H1 (cell line): ENCODE data around the gene SNX32. TPM values are rescaled to one million over a fixed set of nuclear protein-coding genes. Genes with fewer than 3 reads are reported as not detected.

Experiments used
- CTCF ChIA-PET: fragments of 300-600 bp; sonication (Branson Sonifier 250); formaldehyde crosslinking; loops from one replicate; lab custom pipeline; 2021; ENCODE audit not compliant: partially characterized antibody; lab: Charles Lee
- POLR2A ChIA-PET: fragments of 300-600 bp; sonication (Branson Sonifier 250); formaldehyde crosslinking; loops from one replicate; lab custom pipeline; 2021; ENCODE audit warnings: inconsistent platforms; ENCODE audit not compliant: partially characterized antibody; lab: Charles Lee
- DNase-seq, 2 experiments: peaks; one replicate each; pipeline versions ENCODE4 v3.0.0 to v3.0.0-alpha.2; 2010 to 2022; ENCODE audit warnings: low spot score in 2 of 2, low read depth in 1 of 2, mixed read lengths in 1 of 2
- FAIRE-seq: peaks from 2 replicates; lab custom pipeline; 2011; peaks lifted over from hg19 to GRCh38; lab: Jason Lieb, UNC
- H2AFZ ChIP-seq: 2 replicates; pipeline ENCODE4 v1.8.1; 2012; ENCODE audit warnings: low read length, inconsistent platforms
- H2AK5ac ChIP-seq: 2 replicates; pipeline ENCODE4 v1.6.1; 2013; ENCODE audit warnings: low read depth, low read length
- H2BK120ac ChIP-seq: replicated peaks from 2 replicates; pipeline ENCODE3; 2013; ENCODE audit warnings: low read depth, low read length, inconsistent platforms
- H2BK12ac ChIP-seq: 2 replicates; pipeline ENCODE4 v1.6.1; 2013; ENCODE audit warnings: low read depth, low read length
- H2BK15ac ChIP-seq: 2 replicates; pipeline ENCODE4 v1.6.1; 2013; ENCODE audit warnings: low read length
- H2BK20ac ChIP-seq: 2 replicates; pipeline ENCODE4 v1.6.1; 2013; ENCODE audit warnings: low read length
- H2BK5ac ChIP-seq: 2 replicates; pipeline ENCODE4 v1.6.1; 2013; ENCODE audit warnings: low read depth, low read length
- H3K14ac ChIP-seq: 2 replicates; pipeline ENCODE4 v1.6.1; 2013; ENCODE audit warnings: inconsistent platforms; ENCODE audit not compliant: insufficient read length
- H3K18ac ChIP-seq: 2 replicates; pipeline ENCODE4 v1.6.1; 2013; ENCODE audit warnings: low read length; ENCODE audit errors: extremely low read depth
- H3K23ac ChIP-seq: 2 replicates; pipeline ENCODE4 v1.6.1; 2013; ENCODE audit warnings: inconsistent platforms; ENCODE audit not compliant: insufficient read length
- H3K23me2 ChIP-seq: 2 replicates; pipeline ENCODE4 v1.6.1; 2013; ENCODE audit warnings: low read depth, low read length
- H3K27ac ChIP-seq: 2 replicates; pipeline ENCODE4 v1.6.1; 2011; ENCODE audit warnings: low read depth, low read length, inconsistent platforms
- H3K27me3 ChIP-seq, 4 experiments: replicated peaks in 1 of 4; 1 replicate in 1 of 4; 2 replicates in 3 of 4; pipeline versions ENCODE4 v1.6.1 to v1.8.1; 2011 to 2013; ENCODE audit warnings: low read length in 3 of 4, mild to moderate bottlenecking in 3 of 4, inconsistent platforms in 2 of 4, mixed read lengths in 2 of 4, moderate library complexity in 1 of 4; ENCODE audit not compliant: control insufficient read depth in 3 of 4, insufficient read depth in 3 of 4; ENCODE audit errors: extremely low read depth in 1 of 4
- H3K36me3 ChIP-seq, 4 experiments: 2 replicates each; pipeline versions ENCODE4 v1.6.1 to v1.8.1; 2011 to 2013; ENCODE audit warnings: mild to moderate bottlenecking in 4 of 4, low read length in 3 of 4, moderate library complexity in 2 of 4, control low read depth in 1 of 4, inconsistent platforms in 1 of 4; ENCODE audit not compliant: insufficient read depth in 4 of 4, control insufficient read depth in 2 of 4
- H3K4ac ChIP-seq: replicated peaks from 2 replicates; pipeline ENCODE3; 2013; ENCODE audit warnings: low read length, low read depth, mixed read lengths, inconsistent platforms; ENCODE audit not compliant: insufficient read length
- H3K4me1 ChIP-seq, 4 experiments: replicated peaks in 1 of 4; 1 replicate in 1 of 4; 2 replicates in 3 of 4; pipeline versions ENCODE4 v1.6.1 to v1.8.1; 2011 to 2013; ENCODE audit warnings: low read length in 3 of 4, inconsistent platforms in 2 of 4, mixed read lengths in 1 of 4; ENCODE audit not compliant: insufficient read depth in 4 of 4, control insufficient read depth in 3 of 4
- H3K4me2 ChIP-seq, 2 experiments: 2 replicates each; pipeline versions ENCODE4 v1.6.1 to v1.8.1; 2011 to 2013; ENCODE audit warnings: low read depth in 2 of 2, low read length in 2 of 2, control low read depth in 1 of 2, inconsistent platforms in 1 of 2, mild to moderate bottlenecking in 1 of 2; ENCODE audit not compliant: insufficient read depth in 1 of 2
- H3K4me3 ChIP-seq, 4 experiments: fragments of 200-600, 300-600 bp in 1 of 4; sonication (generic), shearing (Covaris generic), sonication (Bioruptor Twin) in 1 of 4; 2 replicates each; pipeline versions ENCODE4 v1.5.1 to v1.8.1; 2011 to 2016; ENCODE audit warnings: low read length in 4 of 4, low read depth in 3 of 4, control low read depth in 2 of 4, inconsistent platforms in 2 of 4, mild to moderate bottlenecking in 2 of 4, mixed read lengths in 1 of 4, moderate library complexity in 1 of 4; ENCODE audit not compliant: insufficient read depth in 2 of 4; ENCODE audit errors: extremely low read depth in 1 of 4
- H3K56ac ChIP-seq: replicated peaks from 2 replicates; pipeline ENCODE3; 2013; ENCODE audit warnings: low read depth, mild to moderate bottlenecking, mixed read lengths, low read length, inconsistent platforms; ENCODE audit not compliant: insufficient read length
- H3K79me1 ChIP-seq: 2 replicates; pipeline ENCODE4 v1.6.1; 2013; ENCODE audit warnings: low read depth, low read length, control low read depth
- H3K79me2 ChIP-seq, 2 experiments: 2 replicates each; pipeline versions ENCODE4 v1.6.1 to v1.8.1; 2012 to 2013; ENCODE audit warnings: low read length in 2 of 2, mild to moderate bottlenecking in 2 of 2, inconsistent platforms in 1 of 2; ENCODE audit not compliant: insufficient read depth in 2 of 2, control insufficient read depth in 1 of 2
- H3K9ac ChIP-seq, 4 experiments: replicated peaks in 1 of 4; 1 replicate in 1 of 4; 2 replicates in 3 of 4; pipeline versions ENCODE4 v1.6.1 to v1.8.1; 2011 to 2013; ENCODE audit warnings: low read depth in 3 of 4, low read length in 3 of 4, control low read depth in 2 of 4, mild to moderate bottlenecking in 2 of 4, moderate library complexity in 2 of 4, inconsistent platforms in 1 of 4; ENCODE audit errors: extremely low read depth in 1 of 4
- H3K9me3 ChIP-seq, 2 experiments: 2 replicates each; pipeline versions ENCODE4 v1.6.1 to v1.8.1; 2012 to 2013; ENCODE audit warnings: mild to moderate bottlenecking in 2 of 2, moderate library complexity in 2 of 2, control low read depth in 1 of 2, inconsistent platforms in 1 of 2, low read depth in 1 of 2, low read length in 1 of 2, mixed read lengths in 1 of 2; ENCODE audit not compliant: insufficient read depth in 2 of 2
- H4K20me1 ChIP-seq, 2 experiments: replicated peaks in 1 of 2; 2 replicates each; pipeline versions ENCODE3 to v1.8.1; 2011 to 2013; ENCODE audit warnings: inconsistent platforms in 2 of 2, low read length in 2 of 2, mild to moderate bottlenecking in 1 of 2; ENCODE audit not compliant: insufficient read depth in 2 of 2, control insufficient read depth in 1 of 2
- H4K5ac ChIP-seq: 2 replicates; pipeline ENCODE4 v1.6.1; 2013; ENCODE audit warnings: low read length, low read depth, mixed read lengths, inconsistent platforms; ENCODE audit not compliant: insufficient read length
- H4K8ac ChIP-seq: 2 replicates; pipeline ENCODE4 v1.8.0; 2013; ENCODE audit warnings: mild to moderate bottlenecking, moderate library complexity, low read length, inconsistent platforms; ENCODE audit not compliant: insufficient read depth; ENCODE audit errors: extremely low read depth
- H4K91ac ChIP-seq: replicated peaks from 2 replicates; pipeline ENCODE3; 2013; ENCODE audit warnings: low read length, mixed read lengths, inconsistent platforms; ENCODE audit not compliant: insufficient read length
- BACH1 ChIP-seq: IDR thresholded peaks from 2 replicates; pipeline ENCODE4 v1.6.1; 2012; ENCODE audit warnings: low read length, improper control_type of control experiment
- CREB1 ChIP-seq: IDR thresholded peaks from 2 replicates; pipeline ENCODE4 v1.6.1; 2012; ENCODE audit warnings: inconsistent platforms
- GABPA ChIP-seq: IDR thresholded peaks from 2 replicates; pipeline ENCODE4 v1.6.1; 2011; ENCODE audit warnings: mild to moderate bottlenecking, low read length, moderate library complexity, borderline replicate concordance; ENCODE audit not compliant: insufficient read depth
- GTF2F1 ChIP-seq: IDR thresholded peaks from 2 replicates; pipeline ENCODE4 v1.6.1; 2012; ENCODE audit warnings: low read depth, low read length, improper control_type of control experiment, borderline replicate concordance
- RBBP5 ChIP-seq: IDR thresholded peaks from 2 replicates; pipeline ENCODE4 v1.7.1; 2012; ENCODE audit warnings: low read depth, mild to moderate bottlenecking, inconsistent platforms, low read length, moderate library complexity, borderline replicate concordance
- SIX5 ChIP-seq: IDR thresholded peaks from 2 replicates; pipeline ENCODE4 v1.6.1; 2011; ENCODE audit warnings: mild to moderate bottlenecking, low read depth, low read length
- SP1 ChIP-seq: IDR thresholded peaks from 2 replicates; pipeline ENCODE4 v1.6.1; 2011; ENCODE audit warnings: low read depth, low read length
- SUZ12 ChIP-seq: fragments of 200-600 bp; sonication (generic); IDR thresholded peaks from 2 replicates; pipeline ENCODE4 v1.6.1; 2012; ENCODE audit warnings: mild to moderate bottlenecking, inconsistent platforms, low read length, moderate library complexity, mixed read lengths
- USF2 ChIP-seq: IDR thresholded peaks from 2 replicates; pipeline ENCODE4 v1.6.1; 2011; ENCODE audit warnings: low read length, improper control_type of control experiment
- WGBS, 2 experiments: shearing (Covaris generic) in 1 of 2; methylation state at CpG; one replicate each; pipeline versions ENCODE4 v1.1.6 to v1.1.7; 2013 to 2015; ENCODE audit warnings: low lambda C conversion rate in 2 of 2, mixed read lengths in 2 of 2, inconsistent platforms in 1 of 2, low coverage in 1 of 2, missing lambda C conversion rate in 1 of 2; ENCODE audit not compliant: insufficient replicate concordance in 2 of 2, insufficient coverage in 1 of 2, insufficient read length in 1 of 2; ENCODE audit errors: extremely low coverage in 1 of 2, missing lambda C conversion rate in 1 of 2; 5-methylcytosine and 5-hydroxymethylcytosine counted together
- polyA plus RNA-seq, 7 experiments: library from polyadenylated mRNA; depleted of rRNA in 3 of 7; stranded (reverse) in 5 of 7; unstranded in 2 of 7; fragments of >200 nt in 5 of 7; fragments of 200-250 nt in 2 of 7; gene quantifications; 1 replicate in 5 of 7; 2 replicates in 1 of 7; 4 replicates in 1 of 7; pipeline versions ENCODE4 v1.2.1 to v1.2.3, GENCODE V29; 2011 to 2013; ENCODE audit warnings: missing spikeins in 2 of 7, mixed read lengths in 2 of 7
- total RNA-seq: library from RNA; stranded (reverse); fragmentation: NEBNext Ultra II Directional; extraction: Animal tissue kit (Norgen Biotek cat#: 25700); gene quantifications from 2 replicates; pipeline ENCODE4 v1.2.1, GENCODE V29; 2021

SNX32 gene
- total and polyA plus RNA-seq, 2 of the 8 experiments (the other 6 are each of a cell fraction or from before 2014, with no cell fraction given) = 0.76 to 2.2 TPM

DNA sequence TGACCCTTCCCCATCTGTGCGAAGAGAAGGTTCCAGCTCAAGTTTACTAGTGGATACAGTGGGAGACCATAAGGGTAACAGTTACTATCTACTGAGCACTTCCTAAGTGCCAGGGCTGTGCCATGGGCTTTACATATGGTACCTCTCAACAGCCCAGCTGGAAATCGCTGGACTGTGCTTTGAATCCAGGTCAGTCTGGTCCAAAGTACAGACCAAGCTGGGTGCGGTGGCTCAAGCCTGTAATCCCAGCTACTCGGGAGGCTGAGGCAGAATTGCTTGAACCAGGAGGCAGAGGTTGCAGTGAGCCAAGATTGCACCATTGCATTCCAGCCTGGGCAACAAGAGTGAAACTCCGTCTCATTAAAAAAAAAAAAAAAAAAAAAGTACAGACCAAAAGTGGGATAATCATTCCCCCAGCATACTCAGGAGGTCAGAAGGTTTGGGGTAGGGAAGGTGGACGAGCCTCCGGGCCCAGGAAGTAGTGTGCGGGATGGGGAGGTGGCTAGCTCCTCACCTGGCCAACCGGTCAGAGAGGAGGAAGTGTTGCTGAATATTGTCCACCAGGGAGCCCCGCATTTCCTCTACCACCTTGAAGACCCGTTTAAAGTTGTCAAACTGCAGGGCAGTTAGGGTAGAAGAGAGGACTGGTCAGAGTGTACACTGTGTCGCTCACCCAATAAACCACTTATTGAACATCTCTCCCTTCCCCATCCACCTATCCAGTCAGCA is 52.2 kb downstream of the SNX32 start:
- Histone ChIP-seq H3K9ac (no peak overlapping the region), H3K9me3 (no peaks in the 10 kb centered on the region), H3K23ac (no peak overlapping the region), H3K4me3 (no peak overlapping the region), H3K4me2 (no peak overlapping the region), H3K4ac (no peak overlapping the region), H3K56ac (no peak overlapping the region), H3K23me2 (peaks cover 19% of the 10 kb centered on the region), H2BK15ac (no peak overlapping the region), H3K36me3 (peaks cover 8 to 22% (median 18%) of the 10 kb centered on the region in 4 experiments; a peak in 7 of 8 replicates), H4K20me1 (peaks cover 6 to 7% of the 10 kb centered on the region in 2 experiments), H3K18ac (no peak overlapping the region), H2BK120ac (no peak overlapping the region), H2BK20ac (no peak overlapping the region), H4K8ac (no peak overlapping the region), H4K5ac (no peak overlapping the region), H3K27ac (no peak overlapping the region), H4K91ac (no peak overlapping the region), H2BK12ac (no peak overlapping the region), H2AFZ (no peak overlapping the region), H3K4me1 (peaks cover 0 to 18% (median 11%) of the 10 kb centered on the region in 4 experiments; a peak in 5 of 7 replicates), H3K14ac (no peak overlapping the region), H2BK5ac (no peak overlapping the region), H3K79me1 (no peaks in the 10 kb centered on the region), H2AK5ac (no peak overlapping the region), H3K79me2 (peaks cover 0 to 4% of the 10 kb centered on the region in 2 experiments; a peak in 1 of 4 replicates), H3K27me3 (peaks cover 0 to 10% (median 8%) of the 10 kb centered on the region in 4 experiments; a peak in 6 of 7 replicates)
- FAIRE-seq = no peak
- TF ChIP-seq SP1 (no peak), CREB1 (no peak), SIX5 (no peak), BACH1 (no peak), GTF2F1 (no peak), GABPA (no peak), SUZ12 (no peak), RBBP5 (no peak), USF2 (no peak)
- DNase-seq = no peak
- POLR2A ChIA-PET = interaction anchor here (39.7 kb wide), 1 partner anchor 30 kb away, joined by 1071 read pairs; the partner anchor contains the start of genes CFL1, EFEMP2 and MUS81
- WGBS, 2 experiments = 87% methylated on average over 11 of the region's 12 CpGs; no CpG with 5 or more reads in 1 of the 2 experiments
- CTCF ChIA-PET = interaction anchor here (0.7 to 19.6 kb wide), 33 partner anchors 8 to 260 kb away, joined by 3 to 283 read pairs (median 5); partner anchors contain the start of genes CATSPER1, CFL1, CTSW and EFEMP2
